ENCODE results near the gene EVI2A. TPM values are rescaled to one million over a fixed set of nuclear protein-coding genes. Genes with fewer than 3 reads are reported as not detected.

EVI2A gene
- total and polyA plus RNA-seq, 2 of the 13 experiments (the other 11 are each of a cell fraction or from before 2014, with no cell fraction given), result not detected

DNA sequence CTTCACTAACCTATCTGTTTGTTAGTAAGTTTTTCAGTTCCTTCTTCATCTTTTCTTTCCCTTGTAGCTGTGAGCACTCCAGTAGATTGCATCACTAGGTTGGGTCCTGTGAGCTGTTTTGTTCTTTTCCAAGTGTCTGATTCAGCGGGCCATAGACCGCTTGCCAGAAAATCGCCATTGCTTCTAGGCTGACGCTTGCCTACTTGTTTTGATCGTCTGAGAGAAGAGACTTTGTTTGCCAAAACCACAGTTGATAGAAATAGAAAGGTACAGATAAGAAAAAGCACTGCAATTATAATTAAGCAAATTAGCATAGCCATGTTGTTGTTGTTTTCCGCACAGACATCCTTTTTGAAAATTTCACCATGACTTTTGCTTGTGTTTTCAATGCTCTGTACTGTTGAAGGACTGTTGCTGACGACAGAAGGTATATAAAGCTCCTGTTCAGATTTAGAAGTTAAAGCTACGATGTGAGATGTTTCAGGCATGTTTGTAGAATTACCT, 3.1 kb downstream of the EVI2A start (continued):
- no peak for TF ChIP-seq ZNF713 (CRISPR knock-in tag; IDR thresholded peaks at IDR 0.05)
- no peak for TF ChIP-seq TBP (CRISPR knock-in tag; IDR thresholded peaks at IDR 0.05)
- TF ChIP-seq U2AF1 (optimal IDR thresholded peaks at IDR 0.05; ENCODE audit: low read depth, low read length), result no peak
- no peak for TF ChIP-seq SATB2 (CRISPR knock-in tag; IDR thresholded peaks at IDR 0.05)
- TF ChIP-seq, protein P1, sequence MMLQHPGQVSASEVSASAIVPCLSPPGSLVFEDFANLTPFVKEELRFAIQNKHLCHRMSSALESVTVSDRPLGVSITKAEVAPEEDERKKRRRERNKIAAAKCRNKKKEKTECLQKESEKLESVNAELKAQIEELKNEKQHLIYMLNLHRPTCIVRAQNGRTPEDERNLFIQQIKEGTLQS (CRISPR knock-in tag; IDR thresholded peaks at IDR 0.05), result no peak

DNA sequence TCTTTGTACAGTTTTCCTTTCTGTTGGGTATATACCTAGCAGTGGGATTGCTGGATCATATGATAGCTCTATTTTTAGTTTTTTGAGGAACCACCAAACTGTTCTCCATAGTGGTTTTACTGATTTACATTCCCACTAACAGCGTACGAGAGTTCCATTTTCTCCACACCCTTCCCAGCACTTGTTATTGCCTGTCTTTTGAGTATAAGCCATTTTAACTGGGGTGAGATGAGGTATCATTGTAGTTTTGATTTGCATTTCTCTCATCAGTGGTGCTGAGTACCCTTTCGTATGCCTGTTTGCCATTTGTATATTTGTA, 6.7 kb downstream of the EVI2A start:
- ChIA-PET POLR2A (no interaction called here), CTCF (ENCODE audit: low intra/inter-chr PET ratio, low total read pairs) (no interaction called here)
- no peak for ATAC-seq
- no peak overlapping the region for H3K9ac ChIP-seq (ENCODE audit: insufficient read depth, low read depth, low read length)
- H4K20me1 ChIP-seq (ENCODE audit: insufficient read depth, low read length), result no peaks in the 10 kb centered on the region
- no peak overlapping the region for H3K4me3 ChIP-seq (replicated peaks in 1 of 3; ENCODE audit: insufficient read depth in 1 of 3, low read depth in 2 of 3, low read length in 3 of 3)
- no peaks in the 10 kb centered on the region for H3K27me3 ChIP-seq (ENCODE audit: control insufficient read depth in 1 of 2, insufficient read depth in 2 of 2, low read length in 2 of 2)
- no TSS peak for BruUV-seq (replicated peaks)
- in situ Hi-C loops (cut with HindIII; ENCODE audit: extremely low pct_ligation_motif_present, low pct_unique_long_range_greater_than_20kb), result no loop called here
- no peak for FAIRE-seq
- no peak overlapping the region for H3K4me2 ChIP-seq (ENCODE audit: low read depth, low read length)
- 91% methylated on average over 3 of the region's 3 CpGs for WGBS (ENCODE audit: low lambda C conversion rate)
- intact Hi-C loops (cut with micrococcal nuclease; ENCODE audit: unreplicated experiment), result no loop called here
- DNase-seq (ENCODE audit: low spot score), result no peak
- no peaks in the 10 kb centered on the region for H3K9me3 ChIP-seq (ENCODE audit: low read length)
- H3K79me2 ChIP-seq (ENCODE audit: insufficient read depth, low read length), result no peaks in the 10 kb centered on the region
- H3K36me3 ChIP-seq (replicated peaks in 1 of 2; ENCODE audit: control insufficient read depth in 1 of 2, insufficient read depth in 2 of 2, low read length in 2 of 2), result no peaks in the 10 kb centered on the region
- H2AFZ ChIP-seq (ENCODE audit: low read length), result no peak overlapping the region
- TF ChIP-seq ZNF256 (CRISPR knock-in tag; conservative IDR thresholded peaks at IDR 0.05) (no peak), RELA (CRISPR knock-in tag; IDR thresholded peaks at IDR 0.05) (no peak), MZF1 (CRISPR knock-in tag; IDR thresholded peaks at IDR 0.05; ENCODE audit: borderline replicate concordance) (no peak), ZNF552 (CRISPR knock-in tag; IDR thresholded peaks at IDR 0.05; ENCODE audit: borderline replicate concordance) (no peak), ZNF264 (CRISPR knock-in tag; IDR thresholded peaks at IDR 0.05) (no peak), KDM4B (CRISPR knock-in tag; IDR thresholded peaks at IDR 0.05) (no peak), ZNF501 (CRISPR knock-in tag; IDR thresholded peaks at IDR 0.05) (no peak), NKX3-1 (CRISPR knock-in tag; IDR thresholded peaks at IDR 0.05) (no peak), ZNF143 (CRISPR knock-in tag; IDR thresholded peaks at IDR 0.05) (no peak), ZNF354B (CRISPR knock-in tag; IDR thresholded peaks at IDR 0.05) (no peak), ZNF17 (CRISPR knock-in tag; IDR thresholded peaks at IDR 0.05) (no peak)
- no peak overlapping the region for H3K27ac ChIP-seq (ENCODE audit: extremely low read length, insufficient read depth, low read length)
- no peaks in the 10 kb centered on the region for H3K4me1 ChIP-seq (ENCODE audit: insufficient read depth, low read length)

Data from HepG2 (cell line).